Measurements from ENCODE around the gene ARHGAP4. TPM values are rescaled to one million over a fixed set of nuclear protein-coding genes. Genes with fewer than 3 reads are reported as not detected.
A peak's percentile ranks its signal among the peaks of the same experiment; 100 is the strongest.

Gene ARHGAP4
- total RNA-seq, 1 experiment from 2014 or later = 67.4 TPM

- TF ChIP-seq ZNF274 (IDR thresholded peaks at IDR 0.05; ENCODE audit: low read depth, low read length) (no peak), CTCF (IDR thresholded peaks at IDR 0.05 in 2 of 3, conservative IDR thresholded peaks at IDR 0.05 in 1 of 3; ENCODE audit: borderline replicate concordance in 1 of 3, insufficient read depth in 1 of 3, low read depth in 2 of 3, low read length in 2 of 3) (no peak)
Observed at GRCh38 chrX:153925739-153926551, at the start of gene ARHGAP4 (continued).

GRCh38 chrX:153974726-153975286 lies 48.7 kb upstream of the ARHGAP4 start:
- ChIA-PET POLR2A (interaction anchor here (0.9 kb wide), 1 partner anchor 11 kb away, joined by 3 read pairs; no protein-coding TSS in a partner anchor), RAD21 (ENCODE audit: low non-redundant PET in 1 of 2, low total read pairs in 2 of 2, uncharacterized antibody in 2 of 2, unreplicated experiment in 2 of 2) (no interaction called here), CTCF (no interaction called here)
- intact Hi-C loops (cut with micrococcal nuclease) = loop anchor here (10.0 kb wide), 1 partner anchor 420 kb away; the partner anchor contains the start of gene RPL10
- TF ChIP-seq SRF (IDR thresholded peaks at IDR 0.05; ENCODE audit: low read depth) (no peak), EZH2phosphoT487 (IDR thresholded peaks at IDR 0.05; ENCODE audit: borderline replicate concordance) (no peak), CEBPB (IDR thresholded peaks at IDR 0.05; ENCODE audit: low read depth) (no peak), SP1 (IDR thresholded peaks at IDR 0.05; ENCODE audit: low read depth) (no peak), YY1 (IDR thresholded peaks at IDR 0.05; ENCODE audit: extremely low read depth, insufficient replicate concordance, low read depth, low read length) (no peak), JUND (IDR thresholded peaks at IDR 0.05) (no peak), ZNF274 (IDR thresholded peaks at IDR 0.05; ENCODE audit: low read depth, low read length) (no peak), POLR2AphosphoS5 (IDR thresholded peaks at IDR 0.05; ENCODE audit: low read depth, low read length) (no peak), ELF1 (IDR thresholded peaks at IDR 0.05; ENCODE audit: borderline replicate concordance, low read depth) (no peak), RAD21 (IDR thresholded peaks at IDR 0.05; ENCODE audit: low read depth) (no peak)
- no peaks in the 10 kb centered on the region for H3K9me2 ChIP-seq (ENCODE audit: insufficient read depth)
- H3K9ac ChIP-seq (ENCODE audit: low read length) = no peak overlapping the region; the same call in 1 of the 2 replicates
- DNase-seq (ENCODE audit: low read depth, low spot score) (no peak), ATAC-seq (no peak)
- H3K27ac ChIP-seq (ENCODE audit: low read depth, low read length) = no peak overlapping the region; the same call in 1 of the 2 replicates
- H3K36me3 ChIP-seq (ENCODE audit: control insufficient read depth in 1 of 2, insufficient read depth in 2 of 2, low read length in 2 of 2) = no peaks in the 10 kb centered on the region
- H3K9me3 ChIP-seq (ENCODE audit: control insufficient read depth in 1 of 2, insufficient read depth in 1 of 2, low read depth in 1 of 2, low read length in 2 of 2) = no peaks in the 10 kb centered on the region
- H4K20me1 ChIP-seq (ENCODE audit: insufficient read depth) = no peaks in the 10 kb centered on the region
- H3K4me1 ChIP-seq (ENCODE audit: control insufficient read depth in 1 of 2, insufficient read depth in 2 of 2, low read length in 2 of 2) = peaks cover 5 to 16% of the 10 kb centered on the region in 2 experiments
- no TSS peak for BruUV-seq (replicated peaks)
- no peak overlapping the region for H2AFZ ChIP-seq (ENCODE audit: low read depth, low read length, poor library complexity, severe bottlenecking)
- H3K79me2 ChIP-seq (ENCODE audit: insufficient read depth, low read length) = peaks cover 23% of the 10 kb centered on the region
- no peak overlapping the region for H3K4me3 ChIP-seq (replicated peaks in 1 of 2; ENCODE audit: low read depth in 1 of 2, low read length in 2 of 2)
- peak overlapping the region; percentile 85; the same call in 1 of the 2 replicates for H3K4me2 ChIP-seq (ENCODE audit: low read length)
- no peaks in the 10 kb centered on the region for H3K27me3 ChIP-seq (ENCODE audit: insufficient read depth, low read length)
